ENCODE data around the gene VAT1L.

The VAT1L gene

DNA sequence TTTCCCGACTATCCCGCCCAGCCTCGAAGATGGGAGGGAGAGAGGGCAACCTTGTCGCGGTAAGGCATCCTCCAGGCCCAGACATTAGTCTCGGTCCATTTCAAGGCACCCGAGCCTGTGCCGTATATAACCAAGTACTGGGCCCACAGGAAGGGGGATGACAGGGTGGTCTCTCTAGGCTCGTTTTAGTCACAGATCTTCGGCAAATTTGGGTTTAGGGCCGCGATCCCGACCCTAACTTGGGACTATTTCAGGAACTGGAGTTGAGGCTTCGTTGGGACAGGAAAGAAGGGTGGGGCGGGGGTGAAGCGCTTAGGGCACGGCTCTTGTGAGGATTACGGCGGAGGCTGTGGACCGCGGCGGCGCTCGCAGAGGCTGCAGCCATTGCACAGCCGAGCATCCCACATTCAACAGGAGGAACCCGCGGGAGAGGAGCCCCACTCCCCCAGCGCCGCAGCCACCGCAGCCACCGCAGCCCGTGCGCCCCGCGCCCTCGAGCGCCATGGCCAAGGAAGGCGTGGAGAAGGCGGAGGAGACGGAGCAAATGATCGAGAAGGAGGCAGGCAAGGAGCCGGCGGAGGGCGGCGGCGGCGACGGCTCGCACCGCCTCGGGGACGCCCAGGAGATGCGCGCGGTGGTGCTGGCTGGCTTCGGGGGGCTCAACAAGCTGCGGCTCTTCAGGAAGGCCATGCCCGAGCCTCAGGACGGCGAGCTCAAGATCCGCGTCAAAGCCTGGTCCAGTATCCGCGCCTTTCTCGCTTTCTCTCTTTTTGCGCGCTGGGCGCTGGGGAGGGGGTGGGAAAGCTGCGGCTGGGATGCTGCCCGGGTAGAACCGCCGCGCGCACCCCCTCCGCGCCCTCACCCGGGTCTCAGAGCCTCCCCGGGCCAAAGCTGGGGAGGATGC is at the start of gene VAT1L:
Gene VAT1L (plus strand): TSS at position 384 of the 904 bp plus-strand sequence. CDS start 119 bp downstream, at position 503.
- H3K4me3 ChIP-seq (ENCODE audit: low read depth, low read length) = peak within 1 kb of the TSS; percentile 80

DNA sequence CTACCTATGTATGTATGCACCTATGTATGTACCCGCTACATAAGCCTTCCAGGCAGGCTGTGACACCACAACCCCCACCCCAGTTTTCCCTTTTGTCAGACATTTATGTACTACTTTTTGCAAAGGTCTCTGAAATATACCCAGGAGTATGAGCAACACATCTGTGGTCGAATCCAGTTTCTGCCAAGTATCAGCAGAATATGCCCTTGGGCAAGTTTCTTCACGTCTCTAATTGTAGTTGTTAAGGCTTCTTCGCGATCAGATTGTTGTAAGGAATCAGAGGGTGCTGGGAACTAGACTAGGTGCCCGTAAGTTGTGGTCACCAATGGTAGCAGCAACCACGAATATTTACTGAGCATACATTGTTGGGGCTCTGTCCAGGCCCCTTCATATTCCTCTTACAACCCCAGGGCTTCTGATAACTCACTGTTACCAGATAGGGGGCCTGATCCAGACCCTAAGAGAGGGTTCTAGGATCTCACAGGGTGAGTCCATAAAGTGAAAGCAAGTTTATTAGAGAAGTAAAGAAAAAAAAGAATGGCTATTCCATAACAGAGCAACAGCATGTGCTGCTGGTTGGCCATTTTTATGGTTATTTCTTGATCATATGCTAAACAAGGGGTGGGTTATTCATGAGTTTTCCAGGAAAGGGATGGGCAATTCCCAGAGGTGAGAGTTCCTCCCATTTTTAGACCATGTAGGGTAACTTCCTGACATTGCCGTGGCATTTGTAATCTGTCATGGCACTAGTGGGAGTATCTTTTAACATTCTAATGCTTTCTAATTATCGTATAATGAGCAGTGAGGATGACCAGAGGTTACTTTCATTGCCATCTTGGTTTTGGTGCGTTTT is 49.4 kb upstream of the VAT1L start:
- no peak overlapping the region for H3K4me3 ChIP-seq (ENCODE audit: low read depth, low read length)

DNA sequence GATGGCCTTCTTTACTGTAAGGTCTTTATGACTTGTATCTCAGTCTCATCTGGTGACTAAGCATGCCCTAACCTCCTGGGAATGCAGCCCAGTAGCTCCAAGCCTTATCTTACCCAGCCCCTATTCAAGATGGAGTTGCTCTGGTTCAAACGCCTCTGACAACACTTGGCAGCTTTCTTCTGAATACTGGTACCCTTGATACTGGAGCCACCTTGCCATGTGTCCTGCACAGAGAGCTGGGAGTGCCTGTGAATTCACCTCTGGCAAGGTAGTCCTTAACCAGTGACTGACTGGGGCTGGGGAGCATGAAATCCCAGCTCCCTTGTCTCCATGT is 48.8 kb upstream of the VAT1L start:
- H3K4me3 ChIP-seq (ENCODE audit: low read depth, low read length) = no peak overlapping the region

DNA sequence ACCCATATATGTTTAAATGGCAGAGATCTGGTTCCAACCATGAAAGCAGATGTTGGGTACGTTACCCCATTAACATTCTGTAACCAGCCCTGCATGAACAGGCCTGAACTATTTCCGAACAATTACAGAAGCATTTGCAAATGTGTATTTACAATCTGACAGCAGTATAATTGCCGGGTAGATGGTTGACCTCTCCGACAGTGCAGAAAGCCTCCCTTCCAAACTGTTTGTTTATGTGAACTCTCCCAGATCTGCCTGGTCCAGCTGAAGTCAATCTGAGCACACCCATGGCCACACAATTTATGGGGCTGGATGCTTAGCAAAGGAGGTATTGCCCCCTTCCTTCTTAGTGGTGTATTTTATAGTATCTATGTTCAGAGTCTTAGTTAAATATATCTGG is 44.2 kb upstream of the VAT1L start:
- no peak overlapping the region for H3K4me3 ChIP-seq (ENCODE audit: low read depth, low read length)

GRCh38 chr16:77745972-77746371 is 42.4 kb upstream of the VAT1L start:
- no peak overlapping the region for H3K4me3 ChIP-seq (ENCODE audit: low read depth, low read length)

DNA sequence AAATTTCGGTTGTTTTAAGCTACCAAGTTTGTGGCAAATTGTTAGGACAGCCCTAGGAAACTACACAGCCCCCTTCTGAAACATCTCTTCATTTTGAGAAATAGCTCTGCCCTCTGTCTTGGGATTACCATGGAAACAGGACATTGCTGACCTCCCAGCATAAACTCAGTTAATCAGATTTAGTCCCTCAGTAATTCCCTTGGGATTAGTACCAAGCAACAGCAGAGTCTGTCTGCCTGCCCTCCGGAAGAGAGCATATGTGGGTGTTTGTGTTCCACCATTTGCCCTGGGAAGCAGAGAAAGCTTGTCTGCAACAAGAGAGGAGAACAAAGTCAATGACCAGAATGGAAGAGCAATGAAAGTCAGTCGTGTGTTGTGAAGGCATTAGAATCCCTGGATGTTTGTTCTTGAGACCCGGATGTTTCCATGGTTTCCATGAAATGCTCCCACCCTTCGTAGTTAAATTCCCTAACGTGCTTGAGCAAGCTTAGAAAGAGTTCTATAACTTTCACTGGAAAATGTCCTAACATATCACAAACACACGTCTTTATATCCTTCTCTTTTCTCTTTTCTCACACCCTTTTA is 39.9 kb upstream of the VAT1L start:
- H3K4me3 ChIP-seq (ENCODE audit: low read depth, low read length) = no peak overlapping the region

DNA sequence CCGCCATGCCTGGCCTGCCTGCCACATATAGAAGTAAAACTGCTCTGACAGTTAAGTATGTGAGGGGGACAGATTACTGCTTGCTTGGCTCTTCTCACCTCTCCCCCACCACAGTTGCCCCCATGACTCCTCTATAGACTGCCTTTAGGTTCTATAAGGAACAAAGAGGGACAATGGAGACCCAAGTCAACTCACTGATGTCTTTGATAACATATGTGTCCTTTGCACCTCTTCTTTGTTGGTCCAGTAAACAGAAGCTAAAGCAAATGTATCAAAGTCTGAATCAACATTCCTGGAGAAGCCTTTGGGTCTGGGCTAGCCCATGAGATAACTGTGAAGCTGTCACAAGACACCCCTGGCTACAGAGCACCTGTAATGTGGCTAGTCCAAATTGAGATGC is 38.9 kb upstream of the VAT1L start:
- H3K4me3 ChIP-seq (ENCODE audit: low read depth, low read length) = no peak overlapping the region

DNA sequence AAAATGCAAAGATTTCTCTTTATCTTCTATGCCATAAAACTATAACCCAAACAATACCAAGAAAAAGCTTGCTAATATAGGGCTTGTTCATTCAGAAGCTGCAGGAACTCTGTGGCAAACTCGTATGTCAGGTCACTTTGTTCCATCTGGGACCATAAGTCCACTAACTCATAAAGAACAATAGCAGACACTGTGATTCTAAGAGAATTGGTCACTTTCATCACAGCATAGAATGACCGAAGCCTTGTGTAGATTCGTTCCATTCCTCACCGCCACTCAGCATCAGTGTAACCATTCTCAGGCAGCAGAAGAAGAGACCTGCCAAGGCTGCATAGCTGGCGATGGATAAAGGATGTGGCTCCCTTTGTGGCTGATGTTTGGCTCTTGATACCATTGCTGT is 30.3 kb upstream of the VAT1L start:
- H3K4me3 ChIP-seq (ENCODE audit: low read depth, low read length) = no peak overlapping the region

DNA sequence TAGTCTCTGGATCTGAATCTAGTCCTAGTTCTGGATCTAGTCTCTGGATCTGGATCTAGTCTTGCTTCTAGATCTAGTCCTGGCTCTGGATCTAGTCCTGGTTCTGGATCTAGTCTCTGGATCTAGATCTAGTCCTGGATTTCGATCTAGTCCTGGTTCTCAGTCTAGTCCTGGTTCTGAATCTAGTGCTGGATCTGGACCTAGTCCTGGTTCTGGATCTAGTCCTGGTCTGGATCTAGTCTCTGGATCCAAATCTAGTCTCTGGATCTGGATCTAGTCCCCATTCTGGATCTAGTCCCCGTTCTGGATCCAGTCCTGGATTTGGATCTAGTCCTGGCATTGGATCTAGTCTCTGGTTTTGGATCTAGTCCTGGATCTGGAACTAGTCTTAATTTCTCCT is 29.9 kb upstream of the VAT1L start:
- no peak overlapping the region for H3K4me3 ChIP-seq (ENCODE audit: low read depth, low read length)

DNA sequence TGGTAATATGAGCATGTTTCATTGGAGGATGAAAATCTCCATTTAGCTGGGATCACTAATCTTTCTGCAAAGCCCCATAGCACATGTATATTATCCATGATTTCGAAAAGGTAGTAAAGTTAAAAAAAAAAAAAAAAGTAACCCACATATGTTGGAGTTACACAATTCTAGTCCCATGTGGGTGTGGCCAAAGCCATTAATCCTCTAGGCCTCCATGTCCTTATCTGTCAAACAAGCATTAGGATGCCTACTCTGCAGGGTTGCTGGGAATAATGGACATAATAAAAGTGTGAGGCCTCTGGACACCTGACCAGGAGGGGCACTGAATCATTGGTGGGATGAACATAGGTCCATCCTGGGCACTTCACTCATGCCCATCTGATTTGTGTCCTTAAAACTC is 29.2 kb upstream of the VAT1L start:
- no peak overlapping the region for H3K4me3 ChIP-seq (ENCODE audit: low read depth, low read length)

DNA sequence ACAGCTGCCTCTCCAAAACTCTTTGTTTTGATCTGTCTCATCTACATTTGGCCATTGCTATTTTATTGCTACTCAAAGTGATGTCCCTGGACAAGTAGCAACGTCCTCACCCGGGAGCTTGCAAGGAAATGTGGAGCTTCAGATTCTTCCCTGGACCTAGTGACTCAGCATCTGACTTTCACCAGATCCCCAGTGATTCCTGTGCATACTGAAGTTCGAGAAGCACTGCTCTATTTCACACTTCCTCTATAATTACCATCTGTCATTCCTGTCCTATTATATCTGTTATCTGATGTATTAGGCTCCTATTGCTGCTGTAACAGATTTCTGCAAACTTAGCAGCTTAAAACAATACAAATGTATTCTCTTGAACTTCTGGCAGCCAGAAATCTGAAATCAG is 28.5 kb upstream of the VAT1L start:
- no peak overlapping the region for H3K4me3 ChIP-seq (ENCODE audit: low read depth, low read length)

DNA sequence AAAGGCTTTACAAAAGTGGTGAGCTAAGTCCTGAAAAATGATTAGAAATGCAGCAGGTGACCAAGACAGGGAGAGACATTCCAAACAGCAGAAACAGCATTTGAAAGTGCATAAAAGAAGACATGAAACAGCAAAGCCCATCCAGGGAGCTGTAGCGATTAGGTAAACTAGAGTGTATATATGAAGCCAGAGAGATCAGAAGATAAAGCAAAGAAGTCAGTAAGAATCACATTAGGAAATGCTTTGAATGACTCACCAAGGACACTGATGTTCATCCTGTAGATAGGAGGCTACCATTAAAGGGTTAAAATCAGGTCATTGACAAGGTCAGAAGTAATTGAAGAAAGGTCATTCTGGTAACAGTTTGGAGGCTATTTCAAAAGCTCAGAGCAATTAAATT is 27.6 kb upstream of the VAT1L start:
- H3K4me3 ChIP-seq (ENCODE audit: low read depth, low read length) = no peak overlapping the region

DNA sequence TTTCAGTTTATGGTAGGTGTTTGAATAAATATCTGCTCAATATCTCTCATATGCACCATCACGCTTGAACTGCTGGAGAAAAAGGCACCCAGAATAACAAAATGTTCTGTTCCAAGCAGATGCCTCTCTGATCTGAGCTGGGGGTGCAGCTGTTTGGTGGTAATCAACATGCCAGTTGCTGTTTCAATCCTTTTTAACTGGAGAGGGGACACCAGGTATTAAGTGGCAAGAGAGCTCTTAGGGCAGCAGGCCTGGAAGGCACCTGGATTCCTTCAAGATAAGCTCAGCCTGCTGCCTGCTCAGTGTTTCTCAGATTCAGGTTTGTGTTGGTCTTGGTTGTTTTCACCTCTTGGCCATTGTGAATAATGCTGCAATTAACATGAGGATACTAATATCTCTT is 27.2 kb upstream of the VAT1L start:
- H3K4me3 ChIP-seq (ENCODE audit: low read depth, low read length) = no peak overlapping the region

DNA sequence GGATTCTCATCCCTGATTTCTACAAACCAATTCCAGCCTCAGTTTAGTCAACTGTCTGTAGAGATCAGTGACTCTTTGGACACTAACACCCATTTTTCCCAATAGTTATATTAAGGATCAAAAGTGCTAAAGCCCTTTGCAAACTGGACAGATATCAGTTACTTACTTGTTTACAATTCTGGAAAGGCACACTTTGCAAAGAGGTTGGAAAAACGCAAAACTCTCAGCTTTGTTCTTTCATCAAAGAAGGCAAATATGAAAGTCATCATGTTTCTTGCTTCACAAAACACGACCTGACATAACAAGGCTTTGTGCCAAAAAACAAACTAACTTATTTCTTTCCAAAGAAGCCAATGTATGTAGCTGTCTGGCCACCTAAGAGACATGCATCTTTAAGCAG is 26.1 kb upstream of the VAT1L start:
- no peak overlapping the region for H3K4me3 ChIP-seq (ENCODE audit: low read depth, low read length)

GRCh38 chr16:77763994-77764393 is 24.4 kb upstream of the VAT1L start:
- no peak overlapping the region for H3K4me3 ChIP-seq (ENCODE audit: low read depth, low read length)

- H3K4me3 ChIP-seq (ENCODE audit: low read depth, low read length) = no peak overlapping the region
These were observed 21.2 kb upstream of the VAT1L start for GRCh38 chr16:77767211-77767610.

DNA sequence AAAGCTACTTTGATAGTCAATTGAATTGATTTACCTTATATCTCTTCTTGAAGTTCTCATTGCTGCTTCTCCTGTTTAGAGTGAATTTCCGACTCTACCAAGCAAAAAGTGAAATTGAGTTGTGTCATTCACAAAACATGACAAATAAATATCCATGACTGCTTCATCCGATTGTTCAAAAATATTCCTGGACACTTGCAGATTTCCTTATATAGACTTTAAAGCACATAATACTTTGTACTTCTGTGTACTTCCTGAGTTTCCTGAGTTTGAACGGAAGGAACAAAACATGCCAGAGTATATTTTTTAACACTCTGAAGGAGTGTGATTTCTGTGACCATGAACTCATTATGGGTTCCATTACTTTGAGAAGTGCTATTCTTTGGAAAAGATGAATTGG is 20.5 kb upstream of the VAT1L start:
- H3K4me3 ChIP-seq (ENCODE audit: low read depth, low read length) = no peak overlapping the region

- H3K4me3 ChIP-seq (ENCODE audit: low read depth, low read length) = no peak overlapping the region
These were observed 12.2 kb upstream of the VAT1L start for GRCh38 chr16:77775911-77776909.

GRCh38 chr16:77777745-77778144 is 10.6 kb upstream of the VAT1L start:
- no peak overlapping the region for H3K4me3 ChIP-seq (ENCODE audit: low read depth, low read length)

DNA sequence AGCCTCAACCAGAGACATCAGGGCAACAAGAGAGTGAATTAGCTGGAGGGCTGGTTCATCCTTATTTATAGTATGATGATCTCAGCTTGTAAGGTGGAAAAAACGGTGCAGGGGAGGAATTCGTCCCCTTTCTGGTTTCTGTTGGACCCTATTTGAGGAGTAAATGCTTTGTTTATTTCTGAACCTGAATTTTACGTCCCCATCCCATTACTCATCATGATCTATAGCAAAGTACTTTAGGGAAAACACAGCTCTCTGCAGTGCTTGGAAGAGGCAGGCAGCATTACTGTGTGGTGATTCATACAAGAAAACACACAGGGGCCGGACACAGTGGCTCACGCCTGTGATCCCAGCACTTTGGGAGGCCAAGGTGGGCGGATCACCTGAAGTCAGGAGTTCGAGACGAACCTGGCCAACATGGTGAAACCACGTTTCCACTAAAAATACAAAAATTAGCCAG is 8.0 kb upstream of the VAT1L start:
- no peak overlapping the region for H3K4me3 ChIP-seq (ENCODE audit: low read depth, low read length)

Data from iPS-11a (cell line).